K562 (cell line): ENCODE results near the gene BCL2L12. TPM values are rescaled to one million over a fixed set of nuclear protein-coding genes. Genes with fewer than 3 reads are reported as not detected.

Experiments
- ARID3A ChIP-seq: IDR thresholded peaks from 2 replicates; pipeline ENCODE4 v1.6.1; 2012; ENCODE audit warnings: low read depth, low read length, improper control_type of control experiment, borderline replicate concordance
- ATF3 ChIP-seq, 2 experiments: fragments of 450-650 bp in 1 of 2; sonication (generic) in 1 of 2; formaldehyde crosslinking in 1 of 2; IDR thresholded peaks in 1 of 2; conservative IDR thresholded peaks in 1 of 2; 2 replicates each; pipeline versions ENCODE4 v1.6.1 to v1.8.1; 2016 to 2023; ENCODE audit warnings: mild to moderate bottlenecking in 2 of 2, moderate library complexity in 2 of 2, inconsistent platforms in 1 of 2, missing genetic modification reagents in 1 of 2
- BRD4 ChIP-seq: fragments of 200-600 bp; sonication (generic); IDR thresholded peaks from 2 replicates; pipeline ENCODE4 v1.6.1; 2017; ENCODE audit warnings: inconsistent platforms
- CBX2 ChIP-seq: fragments of 200-600 bp; sonication (generic); IDR thresholded peaks from one replicate; pipeline ENCODE4 v1.6.1; 2012; ENCODE audit warnings: mild to moderate bottlenecking, low read length, inconsistent platforms; ENCODE audit not compliant: insufficient read depth, poor library complexity, severe bottlenecking
- CC2D1A ChIP-seq: fragments of 450-650 bp; IDR thresholded peaks from 2 replicates; pipeline ENCODE4 v1.6.1; 2017; ENCODE audit warnings: mild to moderate bottlenecking
- CHD2 ChIP-seq: IDR thresholded peaks from 2 replicates; pipeline ENCODE4 v1.6.1; 2011; ENCODE audit warnings: low read depth, low read length
- KDM5B ChIP-seq: fragments of 200-600 bp; sonication (generic); IDR thresholded peaks from 2 replicates; pipeline ENCODE4 v1.6.1; 2012; ENCODE audit warnings: low read depth, mild to moderate bottlenecking, moderate library complexity, low read length, control low read depth, inconsistent platforms; ENCODE audit not compliant: insufficient replicate concordance
- MYBL2 ChIP-seq, 2 experiments: fragments of 450-650 bp in 1 of 2; sonication (generic) in 1 of 2; formaldehyde crosslinking in 1 of 2; IDR thresholded peaks; 2 replicates each; pipeline versions ENCODE4 v1.6.1 to v1.8.1; 2017 to 2022; ENCODE audit warnings: borderline replicate concordance in 1 of 2, inconsistent platforms in 1 of 2, low read depth in 1 of 2, mild to moderate bottlenecking in 1 of 2, missing genetic modification reagents in 1 of 2, moderate library complexity in 1 of 2
- MYC ChIP-seq, 2 experiments: fragments of 250-450 bp in 1 of 2; sonication (Bioruptor Pico) in 1 of 2; IDR thresholded peaks; 2 replicates each; pipeline versions ENCODE4 v1.5.1 to v1.6.1; 2012 to 2021; ENCODE audit warnings: low read depth in 2 of 2, borderline replicate concordance in 1 of 2, improper control_type of control experiment in 1 of 2, low read length in 1 of 2, mild to moderate bottlenecking in 1 of 2, moderate library complexity in 1 of 2
- NFIC ChIP-seq: fragments of 450-650 bp; IDR thresholded peaks from 2 replicates; pipeline ENCODE4 v1.6.1; 2017; ENCODE audit warnings: mild to moderate bottlenecking, inconsistent platforms
- NKRF ChIP-seq: fragments of 450-650 bp; IDR thresholded peaks from 2 replicates; pipeline ENCODE4 v1.6.1; 2016; ENCODE audit warnings: borderline replicate concordance
- POLR3A ChIP-seq: IDR thresholded peaks from 2 replicates; pipeline ENCODE4 v1.6.1; 2011; ENCODE audit warnings: borderline replicate concordance, mild to moderate bottlenecking, moderate library complexity; ENCODE audit not compliant: insufficient read length, insufficient read depth; ENCODE audit errors: extremely low read depth
- POLR3G ChIP-seq: IDR thresholded peaks from 2 replicates; pipeline ENCODE4 v1.6.1; 2011; ENCODE audit not compliant: insufficient read length, insufficient replicate concordance; ENCODE audit errors: extremely low read depth
- RBM25 ChIP-seq: fragments of 200-400 bp; formaldehyde crosslinking; IDR thresholded peaks from 2 replicates; pipeline ENCODE4 v1.6.1; 2018; ENCODE audit warnings: low read length, low read depth, moderate library complexity; ENCODE audit not compliant: severe bottlenecking
- SLC30A9 ChIP-seq: fragments of 250-450 bp; sonication (Bioruptor Pico); IDR thresholded peaks from 2 replicates; pipeline ENCODE4 v1.8.0; 2022; ENCODE audit warnings: mild to moderate bottlenecking, moderate library complexity
- TARDBP ChIP-seq: fragments of 450-650 bp; IDR thresholded peaks from 2 replicates; pipeline ENCODE4 v1.6.1; 2016
- TCF7 ChIP-seq: sonication (generic); IDR thresholded peaks from 2 replicates; pipeline ENCODE4 v1.6.1; 2016; ENCODE audit warnings: antibody characterized with exemption, borderline replicate concordance
- ZFP1 ChIP-seq: fragments of 450-650 bp; formaldehyde crosslinking; IDR thresholded peaks from 2 replicates; pipeline ENCODE4 v1.4.0; 2020; ENCODE audit warnings: mild to moderate bottlenecking, mixed read lengths
- ZNF134 ChIP-seq: fragments of 250-450 bp; sonication (Bioruptor Pico); conservative IDR thresholded peaks from 2 replicates; pipeline ENCODE4 v1.4.0; 2020
- ZNF717 ChIP-seq: fragments of 250-450 bp; sonication (Bioruptor Pico); IDR thresholded peaks from 2 replicates; pipeline ENCODE4 v1.5.0; 2021
- ZNF740 ChIP-seq, 3 experiments: fragments of 200-800 bp in 1 of 3; sonication (Bioruptor generic) in 1 of 3; sonication (generic) in 1 of 3; formaldehyde crosslinking in 1 of 3; IDR thresholded peaks; 2 replicates each; pipeline versions ENCODE4 v1.6.1 to v1.8.0; 2016 to 2022; ENCODE audit warnings: mild to moderate bottlenecking in 2 of 3, missing compliant biosample characterization in 2 of 3, missing genetic modification characterization in 2 of 3, missing genetic modification reagents in 1 of 3
- polyA plus RNA-seq, 8 experiments: library from polyadenylated mRNA; depleted of rRNA in 4 of 8; stranded (reverse) in 5 of 8; unstranded in 3 of 8; fragments of >200 nt; fragmentation: Nextera tagmentation in 2 of 8; fragmentation: Illumina TruSeq in 1 of 8; extraction: Ambion mirVana in 2 of 8; extraction: Trizol in 1 of 8; gene quantifications; 2 replicates each; pipeline versions ENCODE4 v1.2.1 to v1.2.3, GENCODE V29; 2011 to 2014; ENCODE audit warnings: inconsistent platforms in 1 of 8, missing spikeins in 1 of 8
- total RNA-seq, 7 experiments: library from RNA; depleted of rRNA in 6 of 7; stranded (reverse); fragments of >200 nt in 6 of 7; fragmentation: Illumina TruSeq in 2 of 7; extraction: Trizol in 2 of 7; gene quantifications; 2 replicates each; pipeline versions ENCODE4 v1.2.1 to v1.2.3, GENCODE V29; 2011 to 2021; ENCODE audit warnings: low replicate concordance in 1 of 7

The BCL2L12 gene
- total and polyA plus RNA-seq, 9 of the 15 experiments (the other 6 are each of a cell fraction or from before 2014, with no cell fraction given): 7.4 to 263 (median 81.2) TPM

- TF ChIP-seq ATF3 (IDR thresholded peaks at IDR 0.05): no peak
- no peak for TF ChIP-seq ATF3 (CRISPR knock-in tag; conservative IDR thresholded peaks at IDR 0.05)
- TF ChIP-seq TCF7: no peak
- TF ChIP-seq CBX2: no peak
- no peak for TF ChIP-seq ZNF740 (CRISPR knock-in tag; IDR thresholded peaks at IDR 0.05)
- no peak for TF ChIP-seq ZNF740 (tag; IDR thresholded peaks at IDR 0.05)
- TF ChIP-seq CC2D1A: peak; percentile 52
- no peak for TF ChIP-seq SLC30A9 (CRISPR knock-in tag)
- TF ChIP-seq NFIC: peak; percentile 36; the same call in 1 of the 2 replicates
- no peak for TF ChIP-seq POLR3G
- TF ChIP-seq KDM5B: no peak
- TF ChIP-seq ARID3A: no peak
- no peak for TF ChIP-seq RBM25
- TF ChIP-seq TARDBP: no peak
- no peak for TF ChIP-seq NKRF
- no peak for TF ChIP-seq ZNF717 (CRISPR knock-in tag)
- no peak for TF ChIP-seq MYBL2 (IDR thresholded peaks at IDR 0.05; ENCODE audit: low read depth)
- TF ChIP-seq MYBL2 (CRISPR knock-in tag; IDR thresholded peaks at IDR 0.05; ENCODE audit: borderline replicate concordance): no peak
- no peak for TF ChIP-seq POLR3A
- no peak for TF ChIP-seq ZNF134 (CRISPR knock-in tag)
- no peak for TF ChIP-seq CHD2
- no peak for TF ChIP-seq MYC (IDR thresholded peaks at IDR 0.05; ENCODE audit: low read depth, low read length)
- no peak for TF ChIP-seq MYC (CRISPR knock-in tag; IDR thresholded peaks at IDR 0.05; ENCODE audit: borderline replicate concordance, low read depth)
- TF ChIP-seq BRD4: no peak
- no peak for TF ChIP-seq ZFP1 (CRISPR knock-in tag)
These were observed 6.6 kb downstream of the BCL2L12 start (continued) for GRCh38 chr19:49672131-49672919.
